Measurements from ENCODE around the gene WWOX.

WWOX gene

DNA sequence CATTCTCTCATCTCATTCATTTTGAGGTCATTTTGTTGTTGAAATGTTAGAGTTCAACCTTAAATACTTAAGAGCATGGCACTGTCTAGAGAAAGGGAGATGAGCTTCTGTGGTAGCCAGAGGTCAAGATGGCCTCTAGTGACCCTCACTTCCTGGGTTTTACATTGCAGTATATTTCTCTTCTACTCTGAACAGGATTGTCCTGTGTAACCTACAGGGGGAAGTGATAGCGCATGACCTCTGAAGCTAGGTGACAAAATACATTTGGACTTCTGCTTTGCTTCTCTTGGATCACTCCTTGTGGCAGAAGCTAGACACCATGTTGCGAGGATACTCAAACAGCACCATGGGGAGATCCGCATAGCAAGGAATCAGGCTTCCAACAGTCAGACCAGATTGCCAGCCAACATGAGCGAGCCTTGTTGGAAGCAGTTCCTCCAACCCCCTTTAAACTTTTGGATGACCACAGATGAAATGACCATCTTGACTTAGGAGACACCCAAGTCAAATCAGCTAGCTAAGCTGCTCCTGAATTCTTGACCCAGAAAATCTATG lies 752.7 kb downstream of the WWOX start:
- no peak overlapping the region for H2BK15ac ChIP-seq (replicated peaks; ENCODE audit: low read depth)
- no peak overlapping the region for H3K18ac ChIP-seq (ENCODE audit: low read length)
- H2BK5ac ChIP-seq (ENCODE audit: low read length) = no peak overlapping the region
- no CpG with 5 or more reads among the region's 4 CpGs for WGBS (ENCODE audit: extremely low coverage, insufficient coverage, low lambda C conversion rate)
- H3K4me3 ChIP-seq (ENCODE audit: low read length) = no peak overlapping the region
- H3K27me3 ChIP-seq (ENCODE audit: insufficient read depth, low read length, poor library complexity) = no peaks in the 10 kb centered on the region
- no peaks in the 10 kb centered on the region for H3K36me3 ChIP-seq (ENCODE audit: control insufficient read depth, insufficient read depth, low read length)
- no peak overlapping the region for H4K5ac ChIP-seq (ENCODE audit: low read length)
- H3K27ac ChIP-seq (ENCODE audit: low read depth, low read length) = no peak overlapping the region
- no peak for DNase-seq
- H3K4ac ChIP-seq (ENCODE audit: low read depth, low read length) = no peak overlapping the region
- H3K79me2 ChIP-seq (ENCODE audit: control insufficient read depth, insufficient read depth, low read length) = no peaks in the 10 kb centered on the region
- no peaks in the 10 kb centered on the region for H3K79me1 ChIP-seq (ENCODE audit: low read length)
- no peak overlapping the region for H4K8ac ChIP-seq (ENCODE audit: low read depth, low read length)
- no peaks in the 10 kb centered on the region for H3K4me1 ChIP-seq (ENCODE audit: control insufficient read depth, low read depth, low read length)
- no peak overlapping the region for H3K56ac ChIP-seq (ENCODE audit: low read length)
- no peak overlapping the region for H2BK120ac ChIP-seq (ENCODE audit: low read depth, low read length)
- no peak overlapping the region for H3K4me2 ChIP-seq (ENCODE audit: low read length)
- no peak overlapping the region for H2AK5ac ChIP-seq (ENCODE audit: low read length)
- no peak overlapping the region for H3K9ac ChIP-seq (ENCODE audit: low read length)
- H3K23ac ChIP-seq (ENCODE audit: low read length) = no peak overlapping the region

DNA sequence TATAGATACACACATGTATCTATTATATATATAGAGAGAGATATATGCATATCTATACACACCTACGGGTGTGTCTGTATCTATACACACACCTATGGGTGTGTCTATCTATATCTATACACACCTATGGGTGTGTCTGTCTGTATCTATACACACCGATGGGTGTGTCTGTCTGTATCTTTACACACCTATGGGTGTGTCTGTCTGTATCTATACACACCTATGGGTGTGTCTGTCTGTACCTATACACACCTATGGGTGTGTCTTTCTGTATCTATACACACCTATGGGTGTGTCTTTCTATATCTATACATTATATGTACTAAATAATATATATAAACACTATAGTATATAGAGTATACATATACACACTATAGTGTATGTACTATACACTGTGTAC lies 762.6 kb downstream of the WWOX start:
- no peak overlapping the region for H4K8ac ChIP-seq (ENCODE audit: low read depth, low read length)
- no peak overlapping the region for H3K4ac ChIP-seq (ENCODE audit: low read depth, low read length)
- H3K36me3 ChIP-seq (ENCODE audit: control insufficient read depth, insufficient read depth, low read length) = no peaks in the 10 kb centered on the region
- H4K5ac ChIP-seq (ENCODE audit: low read length) = no peak overlapping the region
- no peak overlapping the region for H3K23ac ChIP-seq (ENCODE audit: low read length)
- no peak overlapping the region for H3K56ac ChIP-seq (ENCODE audit: low read length)
- no peak overlapping the region for H2BK5ac ChIP-seq (ENCODE audit: low read length)
- no peak overlapping the region for H3K4me2 ChIP-seq (ENCODE audit: low read length)
- WGBS (ENCODE audit: extremely low coverage, insufficient coverage, low lambda C conversion rate) = no CpG with 5 or more reads among the region's 2 CpGs
- H3K79me1 ChIP-seq (ENCODE audit: low read length) = no peaks in the 10 kb centered on the region
- no peak overlapping the region for H3K9ac ChIP-seq (ENCODE audit: low read length)
- H3K4me1 ChIP-seq (ENCODE audit: control insufficient read depth, low read depth, low read length) = no peaks in the 10 kb centered on the region
- H3K4me3 ChIP-seq (ENCODE audit: low read length) = no peak overlapping the region
- no peak overlapping the region for H2AK5ac ChIP-seq (ENCODE audit: low read length)
- no peaks in the 10 kb centered on the region for H3K27me3 ChIP-seq (ENCODE audit: insufficient read depth, low read length, poor library complexity)
- no peak overlapping the region for H3K18ac ChIP-seq (ENCODE audit: low read length)
- no peak overlapping the region for H3K27ac ChIP-seq (ENCODE audit: low read depth, low read length)
- no peak for DNase-seq
- no peak overlapping the region for H2BK120ac ChIP-seq (ENCODE audit: low read depth, low read length)
- no peaks in the 10 kb centered on the region for H3K79me2 ChIP-seq (ENCODE audit: control insufficient read depth, insufficient read depth, low read length)
- H2BK15ac ChIP-seq (replicated peaks; ENCODE audit: low read depth) = no peak overlapping the region

DNA sequence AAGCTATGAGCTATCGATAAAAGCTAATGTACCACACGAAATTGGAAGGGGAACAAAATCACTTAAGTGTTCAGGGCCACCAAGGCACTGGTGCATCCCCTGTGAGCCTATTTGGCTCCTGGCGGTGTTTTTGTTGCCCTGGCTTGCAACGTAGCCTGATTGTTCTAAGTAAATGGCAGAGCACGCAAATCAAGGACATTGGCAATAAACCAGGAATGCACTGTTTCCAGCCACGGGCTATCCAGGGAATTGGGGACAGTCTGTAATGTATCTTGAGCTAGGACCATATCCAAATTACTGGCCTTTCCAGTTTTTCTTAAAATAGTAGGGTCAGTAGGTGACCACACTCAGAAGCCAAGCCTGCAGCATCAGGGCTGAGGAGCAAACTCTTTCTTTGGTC lies 767.1 kb downstream of the WWOX start:
- WGBS (ENCODE audit: extremely low coverage, insufficient coverage, low lambda C conversion rate) = no CpG with 5 or more reads among the region's 6 CpGs
- Histone ChIP-seq H2AK5ac (ENCODE audit: low read length) (no peak overlapping the region), H3K4me1 (ENCODE audit: control insufficient read depth, low read depth, low read length) (no peaks in the 10 kb centered on the region), H3K27me3 (ENCODE audit: insufficient read depth, low read length, poor library complexity) (no peaks in the 10 kb centered on the region), H2BK15ac (replicated peaks; ENCODE audit: low read depth) (no peak overlapping the region), H3K56ac (ENCODE audit: low read length) (no peak overlapping the region), H2BK120ac (ENCODE audit: low read depth, low read length) (no peak overlapping the region), H3K79me1 (ENCODE audit: low read length) (no peaks in the 10 kb centered on the region), H3K23ac (ENCODE audit: low read length) (no peak overlapping the region), H3K36me3 (ENCODE audit: control insufficient read depth, insufficient read depth, low read length) (no peaks in the 10 kb centered on the region), H4K8ac (ENCODE audit: low read depth, low read length) (no peak overlapping the region), H3K4ac (ENCODE audit: low read depth, low read length) (no peak overlapping the region), H4K5ac (ENCODE audit: low read length) (no peak overlapping the region), H2BK5ac (ENCODE audit: low read length) (no peak overlapping the region), H3K9ac (ENCODE audit: low read length) (no peak overlapping the region), H3K79me2 (ENCODE audit: control insufficient read depth, insufficient read depth, low read length) (no peaks in the 10 kb centered on the region), H3K18ac (ENCODE audit: low read length) (no peak overlapping the region), H3K4me2 (ENCODE audit: low read length) (no peak overlapping the region), H3K4me3 (ENCODE audit: low read length) (no peak overlapping the region), H3K27ac (ENCODE audit: low read depth, low read length) (no peak overlapping the region)
- DNase-seq = no peak

DNA sequence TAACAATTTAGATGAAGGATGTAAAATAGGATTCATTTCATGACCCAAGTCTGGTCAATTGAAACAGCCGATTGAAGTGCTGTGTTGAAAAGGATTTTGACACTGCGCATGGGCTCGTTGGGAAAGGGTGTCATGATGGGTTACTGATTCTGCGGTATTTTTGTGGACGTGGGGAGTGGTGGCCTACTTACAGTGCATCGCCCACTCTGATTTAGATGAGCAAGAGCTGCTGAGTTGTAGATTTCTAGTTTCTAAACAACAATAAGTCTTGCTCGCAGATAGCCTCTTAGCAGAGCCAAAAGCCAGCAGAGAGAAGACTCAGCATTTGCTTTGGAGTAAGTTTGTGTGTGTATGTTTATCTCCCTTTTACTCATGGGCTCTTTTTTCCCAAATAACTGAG lies 770.0 kb downstream of the WWOX start:
- Histone ChIP-seq H2BK15ac (replicated peaks; ENCODE audit: low read depth) (no peak overlapping the region), H3K79me2 (ENCODE audit: control insufficient read depth, insufficient read depth, low read length) (no peaks in the 10 kb centered on the region), H3K9ac (ENCODE audit: low read length) (no peak overlapping the region), H3K27ac (ENCODE audit: low read depth, low read length) (no peak overlapping the region), H3K4me3 (ENCODE audit: low read length) (no peak overlapping the region), H3K4ac (ENCODE audit: low read depth, low read length) (no peak overlapping the region), H2BK120ac (ENCODE audit: low read depth, low read length) (no peak overlapping the region), H3K79me1 (ENCODE audit: low read length) (no peaks in the 10 kb centered on the region), H4K5ac (ENCODE audit: low read length) (no peak overlapping the region), H4K8ac (ENCODE audit: low read depth, low read length) (no peak overlapping the region), H3K18ac (ENCODE audit: low read length) (no peak overlapping the region), H3K4me1 (ENCODE audit: control insufficient read depth, low read depth, low read length) (no peaks in the 10 kb centered on the region), H3K56ac (ENCODE audit: low read length) (no peak overlapping the region), H3K23ac (ENCODE audit: low read length) (no peak overlapping the region), H3K27me3 (ENCODE audit: insufficient read depth, low read length, poor library complexity) (no peaks in the 10 kb centered on the region), H3K36me3 (ENCODE audit: control insufficient read depth, insufficient read depth, low read length) (no peaks in the 10 kb centered on the region), H3K4me2 (ENCODE audit: low read length) (no peak overlapping the region), H2AK5ac (ENCODE audit: low read length) (no peak overlapping the region), H2BK5ac (ENCODE audit: low read length) (no peak overlapping the region)
- no CpG with 5 or more reads among the region's 7 CpGs for WGBS (ENCODE audit: extremely low coverage, insufficient coverage, low lambda C conversion rate)
- DNase-seq = no peak

DNA sequence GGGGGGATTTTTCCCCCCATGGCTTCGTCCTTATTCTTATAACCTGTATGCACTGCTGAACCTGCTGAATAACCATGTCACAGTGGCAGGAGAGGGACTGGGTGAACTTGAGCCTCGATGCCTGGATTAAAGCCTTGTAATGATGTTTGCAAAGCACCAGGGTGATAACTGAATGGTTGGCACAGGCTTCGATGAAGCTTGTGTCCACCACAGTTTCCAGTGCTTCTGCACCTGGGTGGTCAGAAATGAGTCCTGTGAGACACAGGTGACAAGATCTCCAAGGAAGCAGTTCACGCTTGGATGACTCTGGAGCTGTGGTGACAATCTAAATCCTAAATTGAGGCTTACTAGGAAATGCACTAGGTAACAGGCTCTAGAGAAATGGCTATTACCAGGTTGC lies 771.8 kb downstream of the WWOX start:
- Histone ChIP-seq H3K79me2 (ENCODE audit: control insufficient read depth, insufficient read depth, low read length) (no peaks in the 10 kb centered on the region), H2BK120ac (ENCODE audit: low read depth, low read length) (no peak overlapping the region), H3K36me3 (ENCODE audit: control insufficient read depth, insufficient read depth, low read length) (no peaks in the 10 kb centered on the region), H3K27ac (ENCODE audit: low read depth, low read length) (no peak overlapping the region), H3K4me2 (ENCODE audit: low read length) (no peak overlapping the region), H3K79me1 (ENCODE audit: low read length) (no peaks in the 10 kb centered on the region), H3K23ac (ENCODE audit: low read length) (no peak overlapping the region), H3K4ac (ENCODE audit: low read depth, low read length) (no peak overlapping the region), H2BK5ac (ENCODE audit: low read length) (no peak overlapping the region), H3K18ac (ENCODE audit: low read length) (no peak overlapping the region), H3K9ac (ENCODE audit: low read length) (no peak overlapping the region), H2AK5ac (ENCODE audit: low read length) (no peak overlapping the region), H4K8ac (ENCODE audit: low read depth, low read length) (no peak overlapping the region), H3K56ac (ENCODE audit: low read length) (no peak overlapping the region), H2BK15ac (replicated peaks; ENCODE audit: low read depth) (no peak overlapping the region), H3K4me1 (ENCODE audit: control insufficient read depth, low read depth, low read length) (peaks cover 3% of the 10 kb centered on the region), H4K5ac (ENCODE audit: low read length) (no peak overlapping the region), H3K27me3 (ENCODE audit: insufficient read depth, low read length, poor library complexity) (no peaks in the 10 kb centered on the region), H3K4me3 (ENCODE audit: low read length) (no peak overlapping the region)
- no CpG with 5 or more reads among the region's 4 CpGs for WGBS (ENCODE audit: extremely low coverage, insufficient coverage, low lambda C conversion rate)
- DNase-seq = no peak

DNA sequence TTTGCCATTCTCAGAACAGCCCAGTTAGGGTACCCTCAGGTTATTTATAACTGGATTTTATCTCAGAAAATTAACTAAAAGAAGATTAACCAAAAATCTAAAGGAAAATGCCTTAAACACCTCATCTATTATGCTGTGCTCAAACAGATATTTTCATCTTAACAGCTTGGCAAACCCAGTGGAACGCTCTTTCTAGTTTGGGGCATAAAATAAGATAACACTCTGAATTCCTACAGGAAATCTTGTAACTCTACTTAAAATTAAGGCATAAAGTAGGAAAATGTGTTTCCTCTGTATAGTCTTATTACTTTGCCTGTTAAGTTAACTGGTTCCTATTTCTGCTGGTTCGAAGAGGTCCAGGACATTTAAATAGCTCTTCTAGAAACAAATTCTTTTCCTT lies 777.2 kb downstream of the WWOX start:
- Histone ChIP-seq H3K56ac (ENCODE audit: low read length) (no peak overlapping the region), H3K4me3 (ENCODE audit: low read length) (no peak overlapping the region), H2BK15ac (replicated peaks; ENCODE audit: low read depth) (no peak overlapping the region), H4K8ac (ENCODE audit: low read depth, low read length) (no peak overlapping the region), H3K18ac (ENCODE audit: low read length) (no peak overlapping the region), H3K79me1 (ENCODE audit: low read length) (no peaks in the 10 kb centered on the region), H3K36me3 (ENCODE audit: control insufficient read depth, insufficient read depth, low read length) (no peaks in the 10 kb centered on the region), H4K5ac (ENCODE audit: low read length) (no peak overlapping the region), H3K4ac (ENCODE audit: low read depth, low read length) (no peak overlapping the region), H3K27ac (ENCODE audit: low read depth, low read length) (no peak overlapping the region), H3K79me2 (ENCODE audit: control insufficient read depth, insufficient read depth, low read length) (no peaks in the 10 kb centered on the region), H3K27me3 (ENCODE audit: insufficient read depth, low read length, poor library complexity) (no peaks in the 10 kb centered on the region), H3K4me1 (ENCODE audit: control insufficient read depth, low read depth, low read length) (peaks cover 3% of the 10 kb centered on the region), H3K23ac (ENCODE audit: low read length) (no peak overlapping the region), H2BK5ac (ENCODE audit: low read length) (no peak overlapping the region), H2AK5ac (ENCODE audit: low read length) (no peak overlapping the region), H3K4me2 (ENCODE audit: low read length) (no peak overlapping the region), H3K9ac (ENCODE audit: low read length) (no peak overlapping the region), H2BK120ac (ENCODE audit: low read depth, low read length) (no peak overlapping the region)
- WGBS (ENCODE audit: extremely low coverage, insufficient coverage, low lambda C conversion rate) = no CpG with 5 or more reads among the region's 2 CpGs
- no peak for DNase-seq

All from mesendoderm (in vitro differentiated cells).